Measurements from ENCODE around the gene MBOAT2.

MBOAT2 gene

DNA sequence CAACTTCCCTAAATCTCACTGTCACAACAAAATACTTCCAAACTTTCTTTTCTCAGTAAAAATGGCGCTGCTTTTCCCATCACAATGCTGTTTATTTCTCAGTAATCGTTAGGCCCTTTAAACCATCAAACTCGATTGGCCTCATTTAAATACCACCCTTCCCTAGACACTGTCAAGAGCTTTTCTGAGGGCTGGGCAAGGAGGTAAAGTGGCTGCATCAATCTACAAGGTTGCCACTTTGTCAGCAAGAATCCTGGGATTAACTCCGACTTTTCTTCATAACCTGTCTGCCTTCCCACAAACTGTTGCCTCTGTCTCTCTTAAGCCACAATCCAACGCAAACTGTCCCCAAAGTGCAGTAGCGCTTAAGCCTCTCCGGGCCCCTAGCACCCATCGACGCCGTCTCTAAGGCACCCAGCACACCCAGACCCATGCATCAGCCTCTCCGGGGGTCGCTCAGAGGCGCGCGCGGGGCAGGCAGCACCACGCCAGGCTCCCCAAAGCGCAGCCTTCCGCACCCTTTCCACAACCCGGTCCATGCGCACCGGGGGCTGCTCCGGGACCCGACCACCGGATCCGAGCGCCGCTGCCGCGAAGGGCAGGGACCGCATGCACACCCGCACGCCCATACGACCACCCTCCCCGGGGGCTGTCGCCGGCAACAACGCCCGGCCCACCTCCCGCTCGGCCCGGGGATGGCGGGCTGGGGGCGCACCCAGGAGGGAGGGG lies 683 bp downstream of the MBOAT2 start:
- Mint-ChIP-seq H3K27me3 (peaks cover 11% of the 10 kb centered on the region), H3K36me3 (ENCODE audit: low read depth) (no peaks in the 10 kb centered on the region), H3K4me3 (peak overlapping the region; percentile 70), H3K27ac (peak overlapping the region; percentile 2), H3K4me1 (ENCODE audit: low read depth) (peaks cover 13% of the 10 kb centered on the region), H3K9me3 (no peaks in the 10 kb centered on the region)
- peak; percentile 45 for DNase-seq

DNA sequence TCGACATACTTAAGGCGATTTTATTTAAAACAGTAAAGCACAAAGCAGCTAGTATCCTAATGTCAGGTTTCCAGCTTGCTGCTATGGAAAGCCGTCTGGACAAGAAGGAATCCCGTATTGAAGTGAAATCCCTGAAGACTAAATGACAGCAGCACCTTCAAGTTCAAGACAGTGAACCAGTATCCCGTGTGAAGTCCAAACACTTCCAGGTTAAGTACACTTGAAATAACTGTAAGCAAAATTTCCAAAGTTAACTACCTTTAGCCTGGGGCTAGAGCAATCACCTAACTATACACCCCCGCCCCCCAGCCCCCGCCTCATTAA lies 1.2 kb downstream of the MBOAT2 start:
- H3K27ac Mint-ChIP-seq = no peak overlapping the region

DNA sequence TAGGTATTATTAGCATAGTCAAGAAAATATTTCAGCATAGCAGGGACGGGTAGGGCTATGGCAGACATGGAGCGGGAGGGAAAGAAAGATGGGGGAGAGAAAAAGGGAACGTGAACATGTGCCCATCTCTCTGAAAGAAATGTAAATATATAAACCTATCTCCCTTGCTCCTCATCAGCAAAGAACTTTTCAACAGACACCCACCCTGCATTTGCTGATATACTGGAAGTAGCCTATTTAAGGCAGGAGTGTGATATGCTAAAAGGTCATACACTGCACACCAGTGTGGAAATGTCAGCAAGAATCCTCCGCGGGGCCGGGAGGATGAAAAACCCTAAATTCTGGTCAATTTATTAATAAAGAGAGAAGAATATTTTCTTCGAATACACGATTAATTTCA lies 1.7 kb downstream of the MBOAT2 start:
- Mint-ChIP-seq H3K36me3 (ENCODE audit: low read depth) (no peaks in the 10 kb centered on the region), H3K27me3 (peaks cover 11% of the 10 kb centered on the region), H3K4me1 (ENCODE audit: low read depth) (peaks cover 13% of the 10 kb centered on the region), H3K4me3 (no peak overlapping the region), H3K27ac (no peak overlapping the region), H3K9me3 (no peaks in the 10 kb centered on the region)
- no peak for DNase-seq

More for the DNA sequence above, 1.2 kb downstream of the MBOAT2 start:
- H3K9me3 Mint-ChIP-seq = no peaks in the 10 kb centered on the region
- H3K4me3 Mint-ChIP-seq = no peak overlapping the region
- no peaks in the 10 kb centered on the region for H3K36me3 Mint-ChIP-seq (ENCODE audit: low read depth)
- peaks cover 13% of the 10 kb centered on the region for H3K4me1 Mint-ChIP-seq (ENCODE audit: low read depth)
- H3K27me3 Mint-ChIP-seq = peaks cover 11% of the 10 kb centered on the region
- no peak for DNase-seq

DNA sequence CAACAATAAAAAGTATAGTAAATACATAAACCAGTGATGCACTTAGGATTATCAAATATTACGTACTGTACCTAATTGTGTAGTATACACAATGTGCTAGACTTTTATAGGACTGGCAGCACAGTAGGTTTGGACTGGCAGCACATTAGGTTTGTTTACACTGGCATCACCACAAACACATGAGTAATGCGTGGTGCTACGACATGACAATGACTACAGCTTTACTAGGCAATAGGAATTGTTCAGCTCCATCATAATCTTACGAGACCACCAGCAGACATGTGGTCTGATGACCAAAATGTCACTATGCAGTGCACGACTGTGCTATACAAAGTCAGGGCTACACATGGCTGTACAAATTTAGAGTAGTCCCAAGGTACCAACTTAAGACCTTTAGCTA lies 2.3 kb downstream of the MBOAT2 start:
- Mint-ChIP-seq H3K27ac (no peak overlapping the region), H3K9me3 (no peaks in the 10 kb centered on the region), H3K4me3 (no peak overlapping the region), H3K27me3 (peaks cover 11% of the 10 kb centered on the region), H3K4me1 (ENCODE audit: low read depth) (peaks cover 13% of the 10 kb centered on the region), H3K36me3 (ENCODE audit: low read depth) (no peaks in the 10 kb centered on the region)
- DNase-seq = no peak

DNA sequence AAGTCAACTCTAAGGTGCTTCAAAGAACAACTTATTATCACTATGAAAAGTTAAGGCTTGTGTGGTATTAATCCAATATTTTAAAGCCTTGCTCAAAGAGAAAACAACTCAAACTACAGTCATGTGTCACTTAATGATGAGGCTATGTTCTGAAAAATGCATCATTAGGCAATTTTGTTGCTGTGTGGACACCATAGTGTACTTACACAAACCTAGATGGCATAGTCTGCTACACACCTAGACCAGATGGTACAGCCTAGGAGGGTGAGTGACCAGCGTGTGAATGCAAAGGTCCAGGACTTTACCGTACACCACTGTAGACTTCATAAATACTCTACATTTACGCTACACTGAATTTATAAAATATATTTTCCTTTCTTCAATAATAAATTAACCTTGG lies 3.0 kb downstream of the MBOAT2 start:
- peaks cover 13% of the 10 kb centered on the region for H3K4me1 Mint-ChIP-seq (ENCODE audit: low read depth)
- H3K9me3 Mint-ChIP-seq = no peaks in the 10 kb centered on the region

DNA sequence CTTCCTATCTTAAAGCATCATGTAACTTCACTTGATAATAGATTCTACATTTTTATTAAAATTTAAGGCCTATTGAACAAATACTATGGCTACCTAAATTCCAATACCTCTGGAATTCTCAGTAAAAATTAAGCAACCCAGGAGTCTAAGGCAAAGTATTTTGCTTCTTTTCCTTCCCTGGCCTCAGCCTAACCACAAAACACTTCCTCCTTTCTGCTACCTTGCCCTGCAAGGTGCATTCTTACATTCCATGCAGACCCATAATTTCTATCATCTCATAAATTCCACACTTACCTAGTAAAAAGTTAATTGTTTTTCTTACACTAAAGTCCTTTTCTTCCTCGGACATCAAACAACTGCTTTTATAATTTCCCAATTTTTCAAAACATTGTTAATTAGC lies 3.7 kb downstream of the MBOAT2 start:
- Mint-ChIP-seq H3K27ac (no peak overlapping the region), H3K4me1 (ENCODE audit: low read depth) (peaks cover 13% of the 10 kb centered on the region), H3K9me3 (no peaks in the 10 kb centered on the region)

More for the DNA sequence above, 3.0 kb downstream of the MBOAT2 start:
- no peak for DNase-seq
- no peak overlapping the region for H3K4me3 Mint-ChIP-seq
- peaks cover 11% of the 10 kb centered on the region for H3K27me3 Mint-ChIP-seq
- H3K36me3 Mint-ChIP-seq (ENCODE audit: low read depth) = no peaks in the 10 kb centered on the region
- no peak overlapping the region for H3K27ac Mint-ChIP-seq

DNA sequence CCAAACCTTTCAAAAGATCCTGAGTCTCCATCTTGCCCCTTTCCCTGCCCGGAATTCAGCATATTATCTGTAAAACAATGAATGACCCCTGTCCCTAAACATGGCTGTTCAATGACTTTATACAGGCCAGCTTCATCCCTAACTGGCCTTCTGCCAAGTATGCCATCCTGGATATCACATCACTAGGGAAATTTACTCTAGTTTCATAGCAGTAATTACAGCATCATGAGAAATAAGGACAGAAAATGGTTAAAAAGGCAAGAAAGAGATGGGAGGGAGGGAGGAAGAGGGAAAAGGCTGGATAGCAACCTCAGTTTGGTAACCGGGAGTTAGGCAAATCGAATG lies 4.4 kb downstream of the MBOAT2 start:
- DNase-seq = no peak
- H3K4me3 Mint-ChIP-seq = no peak overlapping the region
- H3K27me3 Mint-ChIP-seq = peaks cover 11% of the 10 kb centered on the region
- no peak overlapping the region for H3K27ac Mint-ChIP-seq
- peaks cover 8% of the 10 kb centered on the region for H3K4me1 Mint-ChIP-seq (ENCODE audit: low read depth)
- H3K9me3 Mint-ChIP-seq = no peaks in the 10 kb centered on the region
- no peaks in the 10 kb centered on the region for H3K36me3 Mint-ChIP-seq (ENCODE audit: low read depth)

More for the DNA sequence above, 3.7 kb downstream of the MBOAT2 start:
- Mint-ChIP-seq H3K4me3 (no peak overlapping the region), H3K36me3 (ENCODE audit: low read depth) (no peaks in the 10 kb centered on the region), H3K27me3 (peaks cover 11% of the 10 kb centered on the region)
- no peak for DNase-seq

DNA sequence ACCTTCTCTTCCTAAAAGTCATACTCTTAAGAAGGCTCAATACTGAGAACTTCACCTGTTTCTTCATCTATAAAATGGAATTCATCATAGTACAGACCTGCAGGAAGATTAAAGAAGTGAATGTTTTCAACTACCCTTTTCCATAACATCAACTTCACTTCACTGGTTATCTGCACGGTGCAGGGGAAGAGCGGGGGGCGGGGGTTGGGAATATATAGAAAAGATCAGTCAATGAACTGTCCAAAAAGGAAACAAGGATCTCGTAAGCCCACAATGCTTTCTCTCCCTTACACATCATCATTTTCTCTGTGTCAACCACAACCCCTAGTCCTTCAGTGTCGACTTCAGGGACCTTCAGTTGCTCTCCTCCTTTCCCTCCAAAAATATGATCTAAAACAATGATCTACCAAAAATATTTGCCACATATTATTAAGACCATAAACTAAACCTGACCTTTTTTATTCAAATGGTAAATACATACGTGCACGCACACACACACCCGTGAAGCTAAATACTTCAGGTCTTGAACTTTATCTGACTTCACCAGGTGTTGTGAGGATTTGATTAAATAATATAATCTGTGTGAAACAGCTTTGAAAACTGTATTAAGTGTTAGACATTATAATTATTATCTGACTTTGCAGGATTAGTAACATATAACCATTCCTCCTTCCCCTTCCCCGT lies 4.9 kb downstream of the MBOAT2 start:
- Mint-ChIP-seq H3K4me3 (no peak overlapping the region), H3K36me3 (ENCODE audit: low read depth) (no peaks in the 10 kb centered on the region), H3K9me3 (no peaks in the 10 kb centered on the region), H3K27ac (no peak overlapping the region), H3K27me3 (peaks cover 11% of the 10 kb centered on the region), H3K4me1 (ENCODE audit: low read depth) (peaks cover 8% of the 10 kb centered on the region)
- DNase-seq = no peak

DNA sequence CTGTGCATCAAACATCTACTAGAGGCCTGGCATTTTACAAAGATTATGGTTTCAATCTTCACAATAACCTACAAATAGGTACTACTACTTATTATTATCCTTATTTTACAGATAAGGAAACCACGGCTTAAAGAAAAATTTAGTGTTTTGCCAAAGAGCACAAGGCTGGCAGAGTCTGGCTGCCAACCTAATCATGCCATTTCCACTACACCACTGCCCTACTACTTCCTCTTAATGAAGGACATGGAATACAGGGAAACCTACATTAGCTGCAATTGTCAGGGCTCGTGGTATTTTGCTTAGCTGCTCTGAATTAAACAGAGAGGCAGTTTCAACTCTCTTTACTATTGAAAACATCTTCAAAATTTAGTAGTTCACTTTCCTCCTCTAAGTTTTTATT lies 5.9 kb downstream of the MBOAT2 start:
- Mint-ChIP-seq H3K27me3 (peaks cover 12% of the 10 kb centered on the region), H3K9me3 (no peaks in the 10 kb centered on the region), H3K4me1 (ENCODE audit: low read depth) (peaks cover 5% of the 10 kb centered on the region), H3K4me3 (no peak overlapping the region), H3K36me3 (ENCODE audit: low read depth) (no peaks in the 10 kb centered on the region), H3K27ac (no peak overlapping the region)
- no peak for DNase-seq

DNA sequence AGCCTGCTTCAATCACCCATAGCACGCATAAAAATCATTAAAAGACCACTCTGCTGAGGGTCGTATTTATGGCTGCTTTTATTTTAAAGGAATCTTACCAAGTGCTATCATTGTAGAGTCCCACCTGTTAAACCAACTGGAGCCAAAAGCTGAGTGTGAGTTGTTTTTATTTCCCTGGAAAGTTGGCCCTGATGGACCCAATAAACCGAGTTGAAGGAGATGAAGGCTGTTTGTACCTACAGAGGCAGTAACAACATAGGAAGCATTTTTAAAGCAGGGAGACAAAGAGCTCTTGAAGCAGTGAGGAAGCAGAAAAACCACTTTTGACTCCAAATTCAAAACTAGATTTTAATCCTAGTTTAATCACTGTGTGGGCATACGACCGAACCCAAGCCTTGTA lies 6.4 kb downstream of the MBOAT2 start:
- H3K27ac Mint-ChIP-seq = no peak overlapping the region
- peaks cover 7% of the 10 kb centered on the region for H3K27me3 Mint-ChIP-seq
- H3K4me3 Mint-ChIP-seq = no peak overlapping the region
- H3K4me1 Mint-ChIP-seq (ENCODE audit: low read depth) = peaks cover 3% of the 10 kb centered on the region
- no peak for DNase-seq
- H3K9me3 Mint-ChIP-seq = no peaks in the 10 kb centered on the region
- H3K36me3 Mint-ChIP-seq (ENCODE audit: low read depth) = no peaks in the 10 kb centered on the region

DNA sequence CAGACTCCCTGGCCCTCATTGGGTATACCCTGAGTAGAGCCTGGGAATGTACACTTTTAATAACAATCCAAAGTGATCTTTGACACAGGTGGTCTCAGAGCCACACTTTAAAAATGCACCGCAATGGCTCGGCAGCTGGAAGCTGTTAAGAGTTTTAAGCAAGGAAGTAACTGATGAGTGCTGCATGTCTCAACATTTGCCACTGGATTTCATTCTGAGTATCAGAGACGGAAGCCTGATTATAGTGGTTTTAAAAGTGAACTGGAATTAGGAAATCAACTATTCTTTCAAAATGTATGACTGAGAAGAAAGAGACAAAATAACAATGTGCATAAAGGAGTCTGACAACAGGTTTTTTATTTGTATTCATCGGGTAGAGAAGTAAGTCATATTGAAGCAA lies 7.5 kb downstream of the MBOAT2 start:
- no peak for DNase-seq
- Mint-ChIP-seq H3K27me3 (peaks cover 5% of the 10 kb centered on the region), H3K9me3 (no peaks in the 10 kb centered on the region), H3K4me1 (ENCODE audit: low read depth) (peaks cover 3% of the 10 kb centered on the region), H3K4me3 (no peak overlapping the region), H3K36me3 (ENCODE audit: low read depth) (no peaks in the 10 kb centered on the region), H3K27ac (no peak overlapping the region)

DNA sequence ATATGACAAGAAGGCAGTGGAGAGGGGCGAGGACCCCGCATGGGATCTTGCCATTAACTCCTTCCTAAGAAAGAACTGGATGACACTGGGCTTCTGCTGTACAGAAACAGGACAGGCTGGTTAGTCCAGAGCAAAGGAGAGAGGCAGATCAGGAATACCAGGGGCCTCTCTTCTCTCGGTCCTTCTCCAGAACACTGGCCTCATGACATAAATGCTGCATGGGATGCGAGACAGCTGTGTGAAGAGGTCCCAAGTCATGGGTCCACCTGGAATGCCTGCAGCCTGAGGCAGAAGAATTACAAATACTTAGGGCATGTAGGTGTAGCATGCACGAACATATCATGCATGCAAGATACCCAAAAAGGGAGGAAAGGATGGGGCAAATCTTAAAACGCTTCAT lies 9.1 kb downstream of the MBOAT2 start:
- no peak overlapping the region for H3K4me3 Mint-ChIP-seq
- no peaks in the 10 kb centered on the region for H3K9me3 Mint-ChIP-seq
- H3K4me1 Mint-ChIP-seq (ENCODE audit: low read depth) = no peaks in the 10 kb centered on the region
- H3K36me3 Mint-ChIP-seq (ENCODE audit: low read depth) = no peaks in the 10 kb centered on the region
- DNase-seq = no peak
- H3K27me3 Mint-ChIP-seq = peaks cover 5% of the 10 kb centered on the region
- no peak overlapping the region for H3K27ac Mint-ChIP-seq

DNA sequence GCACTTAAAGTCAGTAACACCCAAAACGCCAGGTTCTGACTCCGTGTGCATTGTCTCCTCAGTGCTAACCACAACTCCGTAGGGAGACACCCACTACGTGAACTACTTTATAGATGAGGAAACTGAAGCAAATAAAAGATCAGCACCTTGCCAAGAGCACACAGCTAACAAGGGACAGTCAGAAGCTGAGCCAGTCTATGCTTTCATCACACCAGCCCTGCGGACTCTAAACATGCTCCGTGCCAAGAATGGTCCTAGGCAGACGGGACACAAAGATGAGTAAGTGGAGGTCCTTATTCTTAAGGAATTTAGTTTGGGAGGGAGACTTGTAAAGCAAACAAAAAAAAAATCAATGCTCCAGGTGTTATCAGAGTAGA lies 9.6 kb downstream of the MBOAT2 start:
- no peak overlapping the region for H3K4me3 Mint-ChIP-seq

DNA sequence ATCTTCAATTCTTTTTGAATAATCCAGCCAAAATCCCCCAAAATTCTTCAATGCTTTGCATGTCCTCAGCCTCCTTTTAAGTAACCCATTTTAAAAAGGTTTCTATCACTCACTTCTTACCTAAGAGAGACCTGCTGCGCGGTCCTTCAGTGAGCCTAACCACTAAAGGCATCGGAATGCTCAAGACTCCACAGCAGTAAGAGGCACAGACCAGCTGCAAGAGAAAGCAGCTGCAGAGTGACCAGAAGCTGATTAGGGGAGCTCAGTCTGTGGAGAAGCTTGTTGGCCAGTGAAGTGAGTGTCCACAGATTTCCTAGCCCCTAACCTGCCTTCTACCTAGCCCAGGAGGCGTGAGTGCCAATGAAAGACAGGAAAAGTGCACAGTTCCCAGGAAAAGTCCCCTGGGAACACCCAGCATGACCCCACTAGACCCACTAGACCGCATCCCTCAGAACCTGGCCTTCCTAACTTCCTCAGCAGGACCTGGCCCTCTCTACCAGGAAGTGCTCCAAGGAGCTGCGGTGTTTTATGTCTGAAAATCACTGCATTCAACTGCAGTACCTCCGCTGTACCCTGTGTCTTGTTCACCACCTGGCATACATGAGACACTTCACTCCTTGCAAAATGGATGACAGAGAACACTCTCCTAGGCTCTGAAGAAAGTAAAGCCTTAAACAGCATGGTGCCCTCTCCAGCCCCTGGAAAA lies 10.1 kb downstream of the MBOAT2 start:
- Mint-ChIP-seq H3K27me3 (peaks cover 5% of the 10 kb centered on the region), H3K27ac (no peak overlapping the region), H3K4me3 (no peak overlapping the region), H3K36me3 (ENCODE audit: low read depth) (no peaks in the 10 kb centered on the region), H3K4me1 (ENCODE audit: low read depth) (no peaks in the 10 kb centered on the region), H3K9me3 (no peaks in the 10 kb centered on the region)
- DNase-seq = no peak

More for the DNA sequence above, 9.6 kb downstream of the MBOAT2 start:
- no peaks in the 10 kb centered on the region for H3K4me1 Mint-ChIP-seq (ENCODE audit: low read depth)
- H3K36me3 Mint-ChIP-seq (ENCODE audit: low read depth) = no peaks in the 10 kb centered on the region
- no peak overlapping the region for H3K27ac Mint-ChIP-seq
- H3K9me3 Mint-ChIP-seq = no peaks in the 10 kb centered on the region
- H3K27me3 Mint-ChIP-seq = peaks cover 5% of the 10 kb centered on the region
- DNase-seq = no peak

DNA sequence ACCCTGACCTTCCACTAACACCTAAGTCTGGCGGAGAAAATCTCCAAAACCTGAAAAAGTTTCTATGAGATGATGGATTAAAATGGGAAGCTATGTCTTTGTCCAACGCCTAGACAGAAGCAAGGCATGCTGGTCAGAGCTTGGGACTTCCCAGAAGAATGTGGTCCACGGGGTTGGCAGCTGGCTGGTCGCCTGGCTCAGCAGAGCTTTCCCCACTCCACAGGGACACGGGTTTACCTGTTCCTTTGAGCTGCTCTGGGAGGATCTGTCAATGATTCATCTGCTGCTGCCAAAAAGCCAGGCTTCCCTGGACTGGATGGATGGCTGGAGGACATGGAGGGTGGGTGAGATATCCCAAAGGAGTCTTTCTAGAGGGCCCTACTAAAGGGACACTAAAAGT lies 10.8 kb downstream of the MBOAT2 start:
- H3K36me3 Mint-ChIP-seq (ENCODE audit: low read depth) = no peaks in the 10 kb centered on the region

More for the DNA sequence above, 10.8 kb downstream of the MBOAT2 start:
- H3K27me3 Mint-ChIP-seq = peaks cover 5% of the 10 kb centered on the region
- H3K27ac Mint-ChIP-seq = no peak overlapping the region
- H3K4me1 Mint-ChIP-seq (ENCODE audit: low read depth) = no peaks in the 10 kb centered on the region
- H3K9me3 Mint-ChIP-seq = no peaks in the 10 kb centered on the region
- H3K4me3 Mint-ChIP-seq = no peak overlapping the region
- DNase-seq = no peak
